Right lobe of liver (tissue), 4 donors: ENCODE results near the gene FXYD1.

Source experiments
- CTCF ChIP-seq, 4 donors: fragments of 200-600 bp in 3 of 4; fragments of 450-650 bp in 1 of 4; IDR thresholded peaks; one replicate each; pipeline versions ENCODE4 v1.5.1 to v1.8.0; 2016 to 2022; ENCODE audit warnings: antibody characterized with exemption in 4 of 4, mild to moderate bottlenecking in 2 of 4
- POLR2A ChIP-seq: fragments of 450-650 bp; IDR thresholded peaks from one replicate; pipeline ENCODE4 v1.6.1; 2017; ENCODE audit warnings: antibody characterized with exemption, mild to moderate bottlenecking
- donor health status: DM: no; HTN: no; CAD: no.
- donor health status: DM: no; HTN: no; CAD: no.
- donor health status: DM: no; HTN: yes; CAD: no.

DNA sequence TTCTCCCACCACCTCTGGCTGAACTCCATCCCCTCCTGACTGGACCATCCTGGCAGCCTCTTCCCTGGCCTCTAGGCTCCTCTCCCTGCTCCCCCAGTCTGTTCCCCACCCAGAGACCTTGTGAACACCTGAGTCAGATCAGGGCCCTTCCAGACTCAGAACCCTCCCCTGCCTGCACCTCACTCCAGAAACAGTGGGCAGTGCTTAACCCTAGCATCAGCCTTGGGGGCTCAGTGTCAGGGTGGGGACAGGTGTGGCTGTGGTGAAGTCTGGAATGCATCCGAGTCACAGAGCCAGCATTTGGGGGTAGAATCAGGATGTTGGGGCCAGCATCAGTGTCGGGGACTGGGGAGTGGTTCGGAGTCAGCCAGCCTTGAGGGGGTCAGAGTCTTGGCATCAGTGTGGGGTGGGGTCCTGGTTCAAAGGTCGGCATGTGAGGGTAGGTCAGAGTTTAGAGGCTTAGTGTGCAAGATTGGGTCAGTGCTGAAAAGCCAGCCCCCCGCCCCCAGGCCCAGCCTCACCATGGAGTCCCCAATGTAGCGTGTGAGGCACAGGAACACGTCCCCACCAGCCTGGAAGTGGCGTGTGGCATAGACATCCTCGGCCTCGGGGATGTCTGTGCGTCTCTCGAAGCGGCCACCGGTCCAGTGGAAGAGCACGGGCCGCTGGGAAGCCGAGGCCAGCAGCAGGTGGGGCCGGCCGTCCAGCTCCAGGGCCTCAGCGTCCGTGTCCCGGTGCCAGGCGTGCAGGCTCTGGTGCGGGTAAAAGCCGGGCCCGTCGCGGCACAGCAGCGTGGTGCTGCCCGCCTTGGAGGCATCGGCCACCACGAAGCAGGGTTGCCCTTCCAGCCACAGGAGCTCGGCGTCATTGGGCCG is 12.6 kb upstream of the FXYD1 start:
- no peak for TF ChIP-seq CTCF (IDR thresholded peaks at IDR 0.05)
- no peak for TF ChIP-seq POLR2A
